Endothelial cell of umbilical vein (primary cell): Measurements from ENCODE around the gene PRSS48. TPM values are rescaled to one million over a fixed set of nuclear protein-coding genes. Genes with fewer than 3 reads are reported as not detected.

Experiments used
- BruUV-seq: library from RNA; stranded (reverse); fragments of 400-500 nt; replicated peaks from 2 replicates; lab custom pipeline; 2021; lab: Mats Ljungman, UMichigan
- CTCF ChIA-PET: fragments of 300-600, 350-600 bp; sonication (Branson Sonifier 250); formaldehyde crosslinking; loops from one replicate; lab custom pipeline; 2021; ENCODE audit warnings: antibody characterized with exemption, inconsistent platforms; lab: Charles Lee
- POLR2A ChIA-PET: fragments of 300-600, 350-600 bp; sonication (Branson Sonifier 250); formaldehyde crosslinking; loops from one replicate; lab custom pipeline; 2021; ENCODE audit warnings: antibody characterized with exemption, inconsistent platforms; lab: Charles Lee
- DNase-seq: peaks from one replicate; pipeline ENCODE4 v3.0.0-alpha.2; 2011; ENCODE audit warnings: low read depth, low spot score
- FAIRE-seq: peaks from 2 replicates; lab custom pipeline; 2011; peaks lifted over from hg19 to GRCh38; lab: Jason Lieb, UNC
- H2AFZ ChIP-seq: 2 replicates; pipeline ENCODE4 v1.6.0; 2012; ENCODE audit warnings: low read depth, low read length, control low read depth, inconsistent platforms
- H3K27ac ChIP-seq: 2 replicates; pipeline ENCODE4 v1.5.1; 2011; ENCODE audit warnings: low read depth, mild to moderate bottlenecking, control low read depth, low read length, moderate library complexity; ENCODE audit not compliant: insufficient read depth
- H3K27me3 ChIP-seq, 2 experiments: 2 replicates each; pipeline versions ENCODE4 v1.6.0 to v1.6.1; 2011; ENCODE audit warnings: low read length in 2 of 2, mixed read lengths in 1 of 2; ENCODE audit not compliant: control insufficient read depth in 2 of 2, insufficient read depth in 2 of 2
- H3K36me3 ChIP-seq, 2 experiments: 2 replicates in 1 of 2; 3 replicates in 1 of 2; pipeline ENCODE4 v1.5.1; 2011; ENCODE audit warnings: low read length in 2 of 2, mild to moderate bottlenecking in 1 of 2, moderate library complexity in 1 of 2; ENCODE audit not compliant: control insufficient read depth in 2 of 2, insufficient read depth in 2 of 2; ENCODE audit errors: extremely low read depth in 1 of 2
- H3K4me1 ChIP-seq: 3 replicates; pipeline ENCODE4 v1.5.1; 2011; ENCODE audit warnings: mild to moderate bottlenecking, low read length; ENCODE audit not compliant: control insufficient read depth, insufficient read depth; ENCODE audit errors: extremely low read depth
- H3K4me2 ChIP-seq: 2 replicates; pipeline ENCODE4 v1.6.1; 2011; ENCODE audit warnings: low read length, control low read depth, mixed read lengths; ENCODE audit not compliant: insufficient read depth
- H3K4me3 ChIP-seq, 3 experiments: fragments of 200-600 bp in 1 of 3; sonication (generic), shearing (Covaris generic) in 1 of 3; replicated peaks in 1 of 3; 2 replicates each; pipeline ENCODE4 v1.5.1; 2011 to 2016; ENCODE audit warnings: control low read depth in 3 of 3, low read length in 3 of 3, mild to moderate bottlenecking in 2 of 3, inconsistent platforms in 1 of 3, low read depth in 1 of 3, moderate library complexity in 1 of 3; ENCODE audit not compliant: insufficient read depth in 1 of 3
- H3K79me2 ChIP-seq: 2 replicates; pipeline ENCODE4 v1.6.0; 2012; ENCODE audit warnings: low read length, inconsistent platforms; ENCODE audit not compliant: control insufficient read depth, insufficient read depth
- H3K9ac ChIP-seq: replicated peaks from 2 replicates; pipeline ENCODE3; 2011; ENCODE audit warnings: low read length, control low read depth; ENCODE audit not compliant: insufficient read depth; ENCODE audit errors: extremely low read depth
- H3K9me1 ChIP-seq: replicated peaks from 3 replicates; pipeline ENCODE4 v1.6.0; 2011; ENCODE audit warnings: mild to moderate bottlenecking, low read length; ENCODE audit not compliant: control insufficient read depth, insufficient read depth; ENCODE audit errors: extremely low read depth
- H3K9me3 ChIP-seq: replicated peaks from 2 replicates; pipeline ENCODE4 v1.5.1; 2012; ENCODE audit warnings: low read length, inconsistent platforms; ENCODE audit not compliant: control insufficient read depth, insufficient read depth
- H4K20me1 ChIP-seq: replicated peaks from 2 replicates; pipeline ENCODE3; 2011; ENCODE audit warnings: mild to moderate bottlenecking, low read length; ENCODE audit not compliant: control insufficient read depth, insufficient read depth; ENCODE audit errors: extremely low read depth
- EZH2 ChIP-seq: IDR thresholded peaks from 2 replicates; pipeline ENCODE4 v1.6.1; 2012; ENCODE audit warnings: borderline replicate concordance, low read depth, mild to moderate bottlenecking, moderate library complexity, low read length, inconsistent platforms; ENCODE audit not compliant: severe bottlenecking
- FOS ChIP-seq: IDR thresholded peaks from 2 replicates; pipeline ENCODE4 v1.6.1; 2011; ENCODE audit warnings: mild to moderate bottlenecking, low read length, moderate library complexity, borderline replicate concordance; ENCODE audit not compliant: insufficient read depth
- GATA2 ChIP-seq: IDR thresholded peaks from 2 replicates; pipeline ENCODE4 v1.7.0; 2011; ENCODE audit warnings: low read depth, mild to moderate bottlenecking, moderate library complexity, mixed read lengths, low read length; ENCODE audit not compliant: insufficient read length, insufficient read depth
- JUN ChIP-seq: IDR thresholded peaks from 2 replicates; pipeline ENCODE4 v1.6.1; 2011; ENCODE audit warnings: borderline replicate concordance, low read depth; ENCODE audit not compliant: insufficient read length, insufficient read depth
- MAX ChIP-seq: IDR thresholded peaks from 2 replicates; pipeline ENCODE4 v1.6.1; 2011; ENCODE audit not compliant: insufficient read depth, insufficient read length
- MYC ChIP-seq: IDR thresholded peaks from one replicate; pipeline ENCODE4 v1.6.1; 2011; ENCODE audit warnings: mild to moderate bottlenecking, low read depth, low read length
- POLR2A ChIP-seq: IDR thresholded peaks from 2 replicates; pipeline ENCODE4 v1.6.1; 2012; ENCODE audit warnings: low read depth, mild to moderate bottlenecking, control low read depth, low read length
- POLR2AphosphoS5 ChIP-seq: IDR thresholded peaks from 2 replicates; pipeline ENCODE4 v1.6.1; 2012; ENCODE audit warnings: low read depth, mild to moderate bottlenecking, control low read depth, low read length, moderate library complexity; ENCODE audit not compliant: insufficient read depth
- dilution Hi-C: fragments of 300-500 bp; cut with MboI; formaldehyde crosslinking; loops from one replicate; pipeline ENCODE4 v1.15.0; 2019; ENCODE audit warnings: low sequenced_read_pairs; ENCODE audit not compliant: extremely low pct_ligation_motif_present
- intact Hi-C: fragments of 100-400 bp; cut with micrococcal nuclease; formaldehyde crosslinking; loops from one replicate; pipeline ENCODE4 v1.10.0; 2022
- polyA plus RNA-seq, 4 experiments: library from polyadenylated mRNA; depleted of rRNA in 3 of 4; stranded (reverse) in 3 of 4; unstranded in 1 of 4; fragments of >200 nt; gene quantifications; 2 replicates each; pipeline versions ENCODE4 v1.2.1 to v1.2.3, GENCODE V29; 2011 to 2012; ENCODE audit warnings: missing spikeins in 1 of 4
- total RNA-seq: library from RNA; stranded (reverse); gene quantifications from 2 replicates; pipeline ENCODE4 v1.2.3, GENCODE V29; 2021
- TF ChIP-seq, protein P1 (sequence below), 2 donors: IDR thresholded peaks; 1 replicate in 1 of 2; 2 replicates in 1 of 2; pipeline ENCODE4 v1.5.1; 2011; ENCODE audit warnings: low read length in 2 of 2, mild to moderate bottlenecking in 2 of 2, moderate library complexity in 2 of 2, control low read depth in 1 of 2, inconsistent platforms in 1 of 2, low read depth in 1 of 2; ENCODE audit not compliant: insufficient read depth in 1 of 2; ENCODE audit errors: extremely low read depth in 1 of 2

PRSS48 gene
- total and polyA plus RNA-seq, 2 donors (not counting 3 experiments of a cell fraction or from before 2014, with no cell fraction given) = not detected

GRCh38 chr4:151287409-151287808 lies 10.4 kb downstream of the PRSS48 start:
- peak; percentile 24 for DNase-seq
- H3K27ac ChIP-seq = no peak overlapping the region
- TF ChIP-seq GATA2 (peak; percentile 23), MYC (no peak), FOS (peak; percentile 53), POLR2A (no peak), JUN (no peak), MAX (no peak), EZH2 (no peak), POLR2AphosphoS5 (peak; percentile 53)
- TF ChIP-seq, protein P1, sequence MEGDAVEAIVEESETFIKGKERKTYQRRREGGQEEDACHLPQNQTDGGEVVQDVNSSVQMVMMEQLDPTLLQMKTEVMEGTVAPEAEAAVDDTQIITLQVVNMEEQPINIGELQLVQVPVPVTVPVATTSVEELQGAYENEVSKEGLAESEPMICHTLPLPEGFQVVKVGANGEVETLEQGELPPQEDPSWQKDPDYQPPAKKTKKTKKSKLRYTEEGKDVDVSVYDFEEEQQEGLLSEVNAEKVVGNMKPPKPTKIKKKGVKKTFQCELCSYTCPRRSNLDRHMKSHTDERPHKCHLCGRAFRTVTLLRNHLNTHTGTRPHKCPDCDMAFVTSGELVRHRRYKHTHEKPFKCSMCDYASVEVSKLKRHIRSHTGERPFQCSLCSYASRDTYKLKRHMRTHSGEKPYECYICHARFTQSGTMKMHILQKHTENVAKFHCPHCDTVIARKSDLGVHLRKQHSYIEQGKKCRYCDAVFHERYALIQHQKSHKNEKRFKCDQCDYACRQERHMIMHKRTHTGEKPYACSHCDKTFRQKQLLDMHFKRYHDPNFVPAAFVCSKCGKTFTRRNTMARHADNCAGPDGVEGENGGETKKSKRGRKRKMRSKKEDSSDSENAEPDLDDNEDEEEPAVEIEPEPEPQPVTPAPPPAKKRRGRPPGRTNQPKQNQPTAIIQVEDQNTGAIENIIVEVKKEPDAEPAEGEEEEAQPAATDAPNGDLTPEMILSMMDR (IDR thresholded peaks at IDR 0.05; ENCODE audit: extremely low read depth in 1 of 2, insufficient read depth in 1 of 2, low read depth in 1 of 2, low read length in 2 of 2) = no peak
- no peaks in the 10 kb centered on the region for H4K20me1 ChIP-seq
- no peak overlapping the region for H3K4me3 ChIP-seq
- no peak overlapping the region for H2AFZ ChIP-seq
- peak overlapping the region; percentile 17 for H3K4me2 ChIP-seq
- no TSS peak for BruUV-seq
- H3K4me1 ChIP-seq = peaks cover 57% of the 10 kb centered on the region
- H3K27me3 ChIP-seq = no peaks in the 10 kb centered on the region
- no peaks in the 10 kb centered on the region for H3K9me3 ChIP-seq
- POLR2A ChIA-PET = no interaction called here
- H3K9me1 ChIP-seq = no peaks in the 10 kb centered on the region
- dilution Hi-C loops (no loop called here), intact Hi-C loops (no loop called here)
- peak; percentile 31 for FAIRE-seq
- no peaks in the 10 kb centered on the region for H3K36me3 ChIP-seq
- CTCF ChIA-PET = interaction anchor here (3.9 kb wide), 1 partner anchor 11 kb away, joined by 16 read pairs; the partner anchor contains the start of gene PRSS48
- no peak overlapping the region for H3K9ac ChIP-seq
- H3K79me2 ChIP-seq = peaks cover 45% of the 10 kb centered on the region
